Choroid plexus epithelial cell (primary cell): ENCODE data around the gene ZSCAN18.

Experiments used
- DNase-seq: peaks from one replicate; pipeline ENCODE4 v3.0.0-alpha.2; 2010; ENCODE audit warnings: low read depth
- H3K4me3 ChIP-seq: 2 replicates; pipeline ENCODE4 v1.5.1; 2011; ENCODE audit warnings: low read depth, mild to moderate bottlenecking, control low read depth, low read length, moderate library complexity
- CTCF ChIP-seq: conservative IDR thresholded peaks from 2 replicates; pipeline ENCODE4 v1.5.1; 2011; ENCODE audit warnings: low read depth, mild to moderate bottlenecking, control low read depth, inconsistent platforms, low read length, moderate library complexity

ZSCAN18 gene

GRCh38 chr19:58054901-58055874 is 42.8 kb downstream of the ZSCAN18 start:
- H3K4me3 ChIP-seq, result peak overlapping the region; percentile 46
- peak; percentile 23 for DNase-seq
- peak; percentile 36 for TF ChIP-seq CTCF

- no peak for DNase-seq
- no peak overlapping the region for H3K4me3 ChIP-seq
- no peak for TF ChIP-seq CTCF
Observed at GRCh38 chr19:58053480-58054156, 44.4 kb downstream of the ZSCAN18 start.

GRCh38 chr19:58052256-58052655 is 45.8 kb downstream of the ZSCAN18 start:
- DNase-seq, result no peak
- no peak overlapping the region for H3K4me3 ChIP-seq
- no peak for TF ChIP-seq CTCF

DNA sequence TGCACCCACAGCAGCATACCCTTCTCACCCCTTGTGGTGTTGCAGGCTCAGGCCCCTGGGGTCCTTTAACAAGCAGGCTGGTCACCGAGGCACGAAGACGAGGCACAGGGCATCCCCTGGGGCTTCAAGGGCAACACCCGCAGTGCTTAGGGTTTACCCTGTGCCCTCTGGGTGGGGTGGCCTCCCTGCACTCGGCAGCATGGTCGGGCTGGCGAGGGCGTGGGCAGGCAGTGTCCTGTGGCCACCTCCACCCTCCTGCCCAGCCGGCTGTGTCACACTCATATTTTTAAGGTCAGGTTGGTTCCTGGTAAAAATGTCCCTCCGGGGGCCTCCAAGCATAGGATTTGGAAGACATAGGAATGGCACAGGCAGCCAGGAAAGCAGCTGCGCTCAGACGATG is 50.4 kb downstream of the ZSCAN18 start:
- no peak for DNase-seq
- H3K4me3 ChIP-seq, result no peak overlapping the region
- TF ChIP-seq CTCF, result no peak

- no peak for TF ChIP-seq CTCF
- no peak for DNase-seq
- H3K4me3 ChIP-seq, result no peak overlapping the region
Observed at GRCh38 chr19:58046856-58047255, 51.2 kb downstream of the ZSCAN18 start.

DNA sequence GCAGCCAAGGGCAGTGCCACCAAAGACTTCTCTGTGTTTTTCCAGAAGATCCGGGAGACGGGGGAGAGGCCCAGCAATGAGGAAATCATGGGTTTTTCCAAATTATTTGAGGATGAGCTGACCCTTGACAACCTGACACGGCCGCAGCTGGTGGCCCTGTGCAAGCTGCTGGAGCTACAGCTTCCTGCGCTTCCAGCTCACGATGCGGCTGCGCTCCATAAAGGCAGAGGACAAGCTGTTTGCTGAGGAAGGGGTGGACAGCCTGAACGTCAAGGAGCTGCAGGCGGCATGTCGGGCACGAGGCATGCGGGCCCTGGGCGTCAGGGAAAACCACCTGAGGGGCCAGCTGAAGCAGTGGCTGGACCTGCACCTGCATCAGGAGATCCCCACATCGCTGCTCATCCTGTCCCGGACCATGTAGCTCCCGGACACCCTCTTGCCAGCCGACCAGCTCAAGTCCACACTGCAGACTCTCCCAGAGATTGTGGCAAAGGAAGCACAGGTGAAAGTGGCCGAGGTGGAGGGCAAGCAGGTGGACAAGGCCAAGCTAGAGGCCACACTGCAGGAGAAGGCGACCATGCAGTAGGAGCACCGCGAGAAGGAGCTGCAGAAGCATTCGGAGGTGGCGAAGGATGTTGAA is 52.5 kb downstream of the ZSCAN18 start:
- DNase-seq, result no peak
- no peak for TF ChIP-seq CTCF
- no peak overlapping the region for H3K4me3 ChIP-seq
